ENCODE data around the gene SLC25A28.
A peak's percentile ranks its signal among the peaks of the same experiment; 100 is the strongest.

SLC25A28 gene, protein sequence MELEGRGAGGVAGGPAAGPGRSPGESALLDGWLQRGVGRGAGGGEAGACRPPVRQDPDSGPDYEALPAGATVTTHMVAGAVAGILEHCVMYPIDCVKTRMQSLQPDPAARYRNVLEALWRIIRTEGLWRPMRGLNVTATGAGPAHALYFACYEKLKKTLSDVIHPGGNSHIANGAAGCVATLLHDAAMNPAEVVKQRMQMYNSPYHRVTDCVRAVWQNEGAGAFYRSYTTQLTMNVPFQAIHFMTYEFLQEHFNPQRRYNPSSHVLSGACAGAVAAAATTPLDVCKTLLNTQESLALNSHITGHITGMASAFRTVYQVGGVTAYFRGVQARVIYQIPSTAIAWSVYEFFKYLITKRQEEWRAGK

DNA sequence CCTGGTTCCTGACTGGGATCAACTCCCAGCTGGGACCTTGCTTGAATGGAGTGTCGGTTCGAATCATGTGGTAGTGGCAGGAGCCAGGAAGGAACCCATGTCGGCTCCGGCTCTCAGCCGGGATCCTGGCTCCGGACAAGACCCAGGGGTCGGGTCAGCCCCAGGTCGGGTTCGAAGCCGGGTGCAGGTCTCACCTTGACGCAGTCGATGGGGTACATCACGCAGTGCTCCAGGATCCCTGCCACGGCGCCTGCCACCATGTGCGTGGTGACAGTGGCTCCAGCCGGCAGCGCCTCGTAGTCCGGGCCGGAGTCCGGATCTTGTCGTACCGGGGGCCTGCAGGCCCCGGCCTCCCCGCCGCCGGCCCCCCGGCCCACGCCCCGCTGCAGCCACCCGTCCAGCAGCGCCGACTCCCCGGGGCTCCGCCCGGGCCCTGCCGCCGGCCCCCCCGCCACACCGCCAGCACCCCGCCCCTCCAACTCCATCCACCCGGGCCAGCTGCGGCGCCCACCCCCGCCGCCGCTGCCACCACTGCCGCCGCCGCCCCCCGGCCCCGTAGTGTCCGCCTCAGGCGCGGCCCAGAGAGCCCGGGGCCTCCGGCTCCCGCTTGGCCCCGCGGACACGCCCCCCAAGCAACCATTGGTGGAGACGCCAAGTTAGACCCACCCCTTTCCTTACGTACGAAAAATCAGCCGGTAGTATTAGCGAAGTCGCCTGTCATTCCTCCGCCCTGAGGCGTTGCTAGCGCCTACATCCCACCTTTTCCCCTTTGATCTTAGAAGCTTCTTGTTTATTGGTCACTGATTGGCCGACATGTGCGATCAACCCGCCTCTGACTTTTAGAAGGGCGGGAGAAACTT lies at the start of gene SLC25A28:
SLC25A28 (minus strand) TSS at position 589 of the 860 bp plus-strand sequence; CDS start at position 485, 104 bp downstream.
- Histone ChIP-seq H3K27ac (ENCODE audit: low read depth, low read length) (peak within 1 kb of the TSS; percentile 64), H3K36me3 (ENCODE audit: control insufficient read depth, insufficient read depth, low read length) (no peaks in the 10 kb centered on the region), H3K9ac (ENCODE audit: low read length) (peak within 1 kb of the TSS; percentile 85), H3K4me3 (ENCODE audit: low read depth, low read length) (peak within 1 kb of the TSS; percentile 88), H3K9me3 (ENCODE audit: control insufficient read depth, insufficient read depth, low read depth, low read length) (no peaks in the 10 kb centered on the region), H3K27me3 (ENCODE audit: control insufficient read depth, insufficient read depth, low read length) (no peaks in the 10 kb centered on the region), H3K4me1 (ENCODE audit: control insufficient read depth, insufficient read depth, low read length) (peaks cover 23% of the 10 kb centered on the region)

DNA sequence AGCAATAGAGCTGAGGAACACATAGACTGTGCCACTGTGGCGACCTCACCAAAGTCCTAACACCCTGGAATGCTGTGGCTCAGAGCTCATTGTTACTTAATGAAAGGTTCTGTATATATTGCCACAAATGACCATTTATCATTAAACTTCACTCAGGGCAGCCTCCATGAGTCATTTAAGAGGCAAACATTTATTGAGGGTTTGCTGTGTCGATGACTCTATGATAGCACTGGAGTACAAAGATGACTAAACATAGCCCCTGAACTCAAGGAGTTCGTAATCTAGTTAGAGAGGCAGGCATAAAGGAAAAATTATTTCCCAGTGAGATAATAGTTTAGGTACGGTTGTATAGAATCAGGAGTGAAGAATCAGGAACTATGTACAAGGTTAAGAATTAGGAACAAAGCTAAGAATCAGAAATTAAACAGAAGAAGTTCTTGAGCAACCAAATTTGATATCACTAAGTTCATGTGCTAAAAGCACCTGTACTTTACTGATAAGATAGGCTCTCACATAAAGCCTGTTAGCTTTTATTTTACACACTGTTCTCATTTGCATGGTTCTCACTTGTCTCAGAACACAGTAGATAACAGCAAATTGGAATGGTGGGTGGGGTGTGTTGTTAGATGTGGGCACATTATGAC lies 47.0 kb upstream of the SLC25A28 start:
- Histone ChIP-seq H3K9me3 (ENCODE audit: control insufficient read depth, insufficient read depth, low read depth, low read length) (no peaks in the 10 kb centered on the region), H3K27me3 (ENCODE audit: control insufficient read depth, insufficient read depth, low read length) (no peaks in the 10 kb centered on the region), H3K36me3 (ENCODE audit: control insufficient read depth, insufficient read depth, low read length) (peaks cover 22% of the 10 kb centered on the region), H3K4me1 (ENCODE audit: control insufficient read depth, insufficient read depth, low read length) (no peaks in the 10 kb centered on the region), H3K9ac (ENCODE audit: low read length) (no peak overlapping the region), H3K27ac (ENCODE audit: low read depth, low read length) (no peak overlapping the region), H3K4me3 (ENCODE audit: low read depth, low read length) (no peak overlapping the region)

DNA sequence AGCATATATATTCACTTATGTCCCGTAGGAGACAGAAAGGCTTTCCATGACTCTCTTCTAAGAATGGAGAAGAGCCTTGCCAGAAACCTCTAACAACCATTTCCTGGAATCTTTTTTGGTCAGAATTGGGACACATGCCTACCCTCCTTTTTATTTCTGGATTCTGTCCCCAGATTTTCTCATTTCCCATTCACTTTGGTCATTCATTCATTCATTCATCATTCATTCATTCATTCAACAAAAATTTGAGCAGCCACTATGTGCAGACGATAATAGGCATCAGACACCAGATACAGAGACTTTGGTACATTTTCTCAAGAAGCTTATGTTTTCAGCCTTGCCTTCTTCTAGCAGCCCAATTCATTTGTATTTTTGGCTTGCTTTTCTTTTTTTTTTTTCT lies 45.1 kb upstream of the SLC25A28 start:
- Histone ChIP-seq H3K9me3 (ENCODE audit: control insufficient read depth, insufficient read depth, low read depth, low read length) (no peaks in the 10 kb centered on the region), H3K27me3 (ENCODE audit: control insufficient read depth, insufficient read depth, low read length) (no peaks in the 10 kb centered on the region), H3K4me3 (ENCODE audit: low read depth, low read length) (no peak overlapping the region), H3K4me1 (ENCODE audit: control insufficient read depth, insufficient read depth, low read length) (no peaks in the 10 kb centered on the region), H3K27ac (ENCODE audit: low read depth, low read length) (no peak overlapping the region), H3K9ac (ENCODE audit: low read length) (no peak overlapping the region), H3K36me3 (ENCODE audit: control insufficient read depth, insufficient read depth, low read length) (peaks cover 24% of the 10 kb centered on the region)

DNA sequence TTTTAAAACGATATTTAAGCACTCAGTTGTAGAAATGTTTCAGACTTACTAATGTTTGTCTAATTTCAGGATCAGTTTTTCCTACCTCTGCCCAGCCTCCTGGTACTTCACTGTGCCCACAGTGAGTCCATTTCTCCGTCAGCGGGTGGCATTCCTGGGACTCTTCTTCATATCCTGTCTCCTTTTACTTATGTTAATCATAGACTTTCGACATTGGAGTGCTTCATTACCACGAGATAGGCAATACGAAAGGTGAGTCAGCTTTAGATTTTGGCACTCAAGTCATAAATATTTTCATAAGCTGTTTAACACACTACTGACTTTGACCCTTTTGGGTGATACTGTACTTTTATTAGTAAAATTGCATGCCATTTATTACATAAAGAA lies 41.1 kb upstream of the SLC25A28 start:
- peaks cover 16% of the 10 kb centered on the region for H3K36me3 ChIP-seq (ENCODE audit: control insufficient read depth, insufficient read depth, low read length)
- peaks cover 22% of the 10 kb centered on the region for H3K27me3 ChIP-seq (ENCODE audit: control insufficient read depth, insufficient read depth, low read length)
- H3K4me3 ChIP-seq (ENCODE audit: low read depth, low read length) = no peak overlapping the region
- H3K27ac ChIP-seq (ENCODE audit: low read depth, low read length) = no peak overlapping the region
- no peaks in the 10 kb centered on the region for H3K4me1 ChIP-seq (ENCODE audit: control insufficient read depth, insufficient read depth, low read length)
- H3K9me3 ChIP-seq (ENCODE audit: control insufficient read depth, insufficient read depth, low read depth, low read length) = no peaks in the 10 kb centered on the region
- no peak overlapping the region for H3K9ac ChIP-seq (ENCODE audit: low read length)

DNA sequence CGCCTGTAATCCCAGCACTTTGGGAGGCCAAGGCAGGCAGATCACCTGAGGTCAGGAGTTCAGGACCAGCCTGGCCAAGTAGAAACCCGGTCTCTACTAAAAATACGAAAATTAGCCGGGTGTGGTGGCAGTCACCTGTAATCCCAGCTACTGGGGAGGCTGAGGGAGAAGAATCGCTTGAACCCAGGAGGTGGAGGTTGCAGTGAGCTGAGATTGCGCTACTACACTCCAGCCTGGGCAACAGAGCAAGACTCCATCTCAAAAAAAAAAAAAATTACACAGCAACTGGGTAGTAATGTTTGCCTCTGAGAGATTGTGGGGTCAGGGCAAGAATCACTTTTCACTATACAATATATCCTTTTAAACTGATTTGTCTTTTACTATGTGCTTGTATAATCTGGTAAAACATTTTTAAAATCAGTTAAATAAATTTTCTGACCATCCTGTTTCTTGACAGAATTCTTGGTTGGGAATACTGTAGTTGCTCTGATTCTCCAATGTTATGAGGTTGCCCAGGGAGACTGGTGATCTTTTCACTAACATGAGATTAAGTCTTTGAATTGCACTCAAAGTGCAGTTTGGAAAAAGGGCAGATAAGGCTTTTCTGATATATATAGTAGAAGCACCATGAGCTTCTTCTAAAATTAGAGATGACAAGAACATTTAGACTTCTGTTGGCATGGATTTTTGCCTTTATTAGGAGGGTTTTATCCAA lies 40.6 kb upstream of the SLC25A28 start:
- no peak overlapping the region for H3K27ac ChIP-seq (ENCODE audit: low read depth, low read length)
- H3K36me3 ChIP-seq (ENCODE audit: control insufficient read depth, insufficient read depth, low read length) = peaks cover 16% of the 10 kb centered on the region; the same call in 1 of the 2 replicates
- no peaks in the 10 kb centered on the region for H3K9me3 ChIP-seq (ENCODE audit: control insufficient read depth, insufficient read depth, low read depth, low read length)
- H3K9ac ChIP-seq (ENCODE audit: low read length) = no peak overlapping the region
- no peaks in the 10 kb centered on the region for H3K4me1 ChIP-seq (ENCODE audit: control insufficient read depth, insufficient read depth, low read length)
- H3K27me3 ChIP-seq (ENCODE audit: control insufficient read depth, insufficient read depth, low read length) = peaks cover 25% of the 10 kb centered on the region
- peak overlapping the region; percentile 82; the same call in 1 of the 2 replicates for H3K4me3 ChIP-seq (ENCODE audit: low read depth, low read length)

DNA sequence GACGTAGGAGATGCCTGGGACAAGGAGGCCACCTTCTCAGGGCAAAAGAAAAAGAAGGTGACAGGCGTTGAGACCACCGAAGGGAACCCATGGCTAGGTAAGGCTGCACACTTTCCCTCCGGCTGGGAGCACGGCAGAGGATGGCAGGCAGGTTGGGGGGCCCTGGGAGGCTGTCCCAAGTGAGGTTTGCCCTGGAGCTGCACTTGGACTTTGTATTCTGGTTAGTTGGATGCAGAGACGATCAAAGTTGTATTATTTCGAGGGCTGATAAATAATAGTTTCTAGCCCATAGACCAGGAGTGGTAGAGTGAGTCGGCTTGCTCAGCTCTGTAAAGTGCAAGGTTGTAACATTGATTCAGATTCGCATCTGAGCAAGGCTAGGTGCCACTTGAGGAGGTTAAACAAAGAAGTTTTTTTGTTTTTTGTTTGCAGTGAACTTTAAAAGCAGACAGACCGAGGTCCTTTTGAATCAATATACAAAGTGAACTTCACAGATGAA lies 39.7 kb upstream of the SLC25A28 start:
- peak overlapping the region; percentile 48; the same call in 1 of the 2 replicates for H3K27ac ChIP-seq (ENCODE audit: low read depth, low read length)
- no peaks in the 10 kb centered on the region for H3K4me1 ChIP-seq (ENCODE audit: control insufficient read depth, insufficient read depth, low read length)
- H3K36me3 ChIP-seq (ENCODE audit: control insufficient read depth, insufficient read depth, low read length) = 0 out of 2 replicates have a peak, but pooled peaks cover 16% of the 10 kb centered on the region
- H3K9ac ChIP-seq (ENCODE audit: low read length) = peak overlapping the region; percentile 79
- H3K27me3 ChIP-seq (ENCODE audit: control insufficient read depth, insufficient read depth, low read length) = peaks cover 25% of the 10 kb centered on the region
- H3K9me3 ChIP-seq (ENCODE audit: control insufficient read depth, insufficient read depth, low read depth, low read length) = no peaks in the 10 kb centered on the region
- peak overlapping the region; percentile 82 for H3K4me3 ChIP-seq (ENCODE audit: low read depth, low read length)

DNA sequence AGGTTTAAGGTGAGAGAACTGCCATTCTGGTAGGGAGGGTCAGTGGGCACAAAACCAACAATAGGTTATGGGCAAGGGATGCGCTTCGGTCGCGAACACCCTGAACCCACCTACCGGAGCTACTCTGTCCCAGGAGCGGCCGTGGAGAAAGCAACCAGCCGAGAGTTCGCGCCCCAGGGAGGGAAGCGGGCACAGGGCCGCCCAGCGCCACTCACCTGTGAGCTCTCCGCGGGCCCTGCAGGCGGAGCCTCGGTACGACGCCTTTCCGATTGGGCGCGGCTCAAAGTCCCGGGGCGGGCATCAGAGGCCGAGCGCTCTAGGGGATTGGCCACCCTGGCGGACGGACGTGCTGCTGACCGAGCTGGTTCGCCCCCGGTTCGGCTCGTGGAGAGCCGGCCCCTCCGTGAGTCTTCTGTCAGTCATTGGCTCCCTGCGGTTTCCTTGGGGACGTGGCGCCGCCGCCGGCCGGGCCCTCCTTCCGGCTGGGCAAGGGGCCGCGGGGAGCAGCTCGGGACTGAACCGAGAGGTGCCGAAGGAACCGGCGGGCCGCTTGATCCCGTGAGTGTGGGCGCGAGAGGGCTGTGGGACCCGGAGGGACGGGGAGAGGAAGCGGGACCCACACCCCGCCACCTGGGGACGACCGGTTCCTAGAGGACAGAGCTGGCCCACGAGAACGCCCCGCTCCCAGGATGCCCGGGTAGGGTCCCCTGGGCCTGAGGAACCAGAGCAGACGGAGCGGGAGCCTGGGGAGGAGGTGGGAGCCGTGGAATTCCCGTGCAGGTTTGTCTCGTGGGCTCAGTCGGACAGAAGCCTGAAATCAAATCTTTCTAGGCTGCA lies 39.0 kb upstream of the SLC25A28 start, which contains the start of gene ENTPD7:
ENTPD7 (plus strand) TSS at position 479 of the 837 bp plus-strand sequence. CDS start 448 bp downstream, outside the sequence.
- Histone ChIP-seq H3K27ac (ENCODE audit: low read depth, low read length) (peak within 1 kb of the TSS; percentile 48; the same call in 1 of the 2 replicates), H3K4me1 (ENCODE audit: control insufficient read depth, insufficient read depth, low read length) (no peaks in the 10 kb centered on the region), H3K9ac (ENCODE audit: low read length) (peak within 1 kb of the TSS; percentile 79)

DNA sequence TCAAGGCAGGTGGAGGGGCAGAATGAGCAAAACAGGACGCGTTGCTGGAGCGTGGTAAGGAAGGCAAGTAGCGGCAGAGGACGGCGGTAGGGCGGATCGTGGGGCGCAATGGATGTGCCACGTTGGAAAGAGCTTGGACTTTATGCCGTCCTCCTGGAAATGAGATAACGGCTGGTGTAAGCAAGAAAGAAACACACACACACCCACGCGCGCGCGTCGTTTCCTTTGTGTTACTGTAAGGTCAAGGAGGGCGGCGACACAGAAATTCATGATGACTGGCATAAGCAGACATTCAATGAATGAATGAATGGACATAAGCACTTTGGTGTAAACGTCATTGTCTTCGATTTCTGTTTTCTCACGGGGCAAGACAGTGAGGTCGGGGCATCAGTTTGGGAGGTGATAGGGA lies 38.4 kb upstream of the SLC25A28 start:
- no peaks in the 10 kb centered on the region for H3K4me1 ChIP-seq (ENCODE audit: control insufficient read depth, insufficient read depth, low read length)
- H3K9ac ChIP-seq (ENCODE audit: low read length) = peak overlapping the region; percentile 28
- no peaks in the 10 kb centered on the region for H3K9me3 ChIP-seq (ENCODE audit: control insufficient read depth, insufficient read depth, low read depth, low read length)
- peak overlapping the region; percentile 82 for H3K4me3 ChIP-seq (ENCODE audit: low read depth, low read length)
- no peak overlapping the region for H3K27ac ChIP-seq (ENCODE audit: low read depth, low read length)
- peaks cover 25% of the 10 kb centered on the region for H3K27me3 ChIP-seq (ENCODE audit: control insufficient read depth, insufficient read depth, low read length)
- H3K36me3 ChIP-seq (ENCODE audit: control insufficient read depth, insufficient read depth, low read length) = 0 out of 2 replicates have a peak, but pooled peaks cover 15% of the 10 kb centered on the region

More for the DNA sequence above, 39.0 kb upstream of the SLC25A28 start, which contains the start of gene ENTPD7:
- Histone ChIP-seq H3K4me3 (ENCODE audit: low read depth, low read length) (peak within 1 kb of the TSS; percentile 82), H3K9me3 (ENCODE audit: control insufficient read depth, insufficient read depth, low read depth, low read length) (no peaks in the 10 kb centered on the region), H3K27me3 (ENCODE audit: control insufficient read depth, insufficient read depth, low read length) (peaks cover 25% of the 10 kb centered on the region), H3K36me3 (ENCODE audit: control insufficient read depth, insufficient read depth, low read length) (0 out of 2 replicates have a peak, but pooled peaks cover 16% of the 10 kb centered on the region)

DNA sequence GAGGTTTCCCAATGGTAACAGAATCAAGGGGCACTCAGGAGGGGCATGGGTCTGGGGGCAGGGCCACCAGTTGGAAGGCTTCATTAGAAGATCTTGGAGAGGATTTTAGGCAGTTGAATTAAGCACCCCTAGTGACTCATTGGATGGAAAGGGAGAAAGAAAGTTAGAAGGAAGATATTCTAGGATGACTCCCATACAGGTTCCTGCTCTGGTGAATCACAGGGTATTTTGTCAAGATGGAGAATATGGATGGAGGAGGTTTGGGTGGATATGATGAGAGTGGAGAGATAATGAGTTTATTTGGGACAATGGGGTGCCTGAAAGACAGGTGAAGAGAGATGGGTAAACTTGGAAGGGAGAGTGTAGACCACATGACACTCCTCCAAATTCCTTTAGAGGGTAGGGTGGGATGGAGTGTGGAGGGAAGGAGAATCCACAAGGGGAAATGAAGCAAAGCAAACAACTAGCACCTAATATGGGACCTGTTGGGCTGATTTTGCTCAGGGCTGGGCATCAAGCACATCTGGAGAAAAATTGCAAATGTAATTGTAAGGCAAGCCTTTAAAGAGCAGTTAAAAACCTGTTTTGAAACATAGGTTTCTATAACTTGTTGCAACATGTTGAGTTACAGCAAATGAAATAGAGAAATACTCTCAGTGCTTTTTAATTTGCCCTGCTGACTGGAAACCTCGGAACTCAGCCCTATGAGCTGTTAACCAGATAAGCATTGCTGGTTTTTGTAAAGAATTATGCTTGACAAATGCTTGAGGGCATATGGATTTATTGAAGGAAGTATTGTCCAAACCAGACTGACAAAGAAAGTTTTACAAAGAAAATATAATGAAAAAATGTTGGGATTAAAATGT lies 36.2 kb upstream of the SLC25A28 start:
- Histone ChIP-seq H3K4me3 (ENCODE audit: low read depth, low read length) (no peak overlapping the region), H3K27ac (ENCODE audit: low read depth, low read length) (no peak overlapping the region), H3K36me3 (ENCODE audit: control insufficient read depth, insufficient read depth, low read length) (0 out of 2 replicates have a peak, but pooled peaks cover 4% of the 10 kb centered on the region), H3K9ac (ENCODE audit: low read length) (no peak overlapping the region), H3K27me3 (ENCODE audit: control insufficient read depth, insufficient read depth, low read length) (peaks cover 25% of the 10 kb centered on the region), H3K9me3 (ENCODE audit: control insufficient read depth, insufficient read depth, low read depth, low read length) (no peaks in the 10 kb centered on the region), H3K4me1 (ENCODE audit: control insufficient read depth, insufficient read depth, low read length) (no peaks in the 10 kb centered on the region)

Measured in HUES6 (cell line).